ENCODE results near the gene WDR59.

GRCh38 chr16:74975591-74975990 lies 9.3 kb downstream of the WDR59 start:
- TF ChIP-seq POLR2A (IDR thresholded peaks at IDR 0.05): no peak
- TF ChIP-seq CTCF (IDR thresholded peaks at IDR 0.05): no peak
